ENCODE results near the gene EYA4. TPM values are rescaled to one million over a fixed set of nuclear protein-coding genes. Genes with fewer than 3 reads are reported as not detected.

EYA4 gene
- total and polyA plus RNA-seq, 3 donors from 2014 or later = 8.1 to 11.3 (median 10.7) TPM

- Histone ChIP-seq H3K27ac (no peak overlapping the region), H3K4me1 (peaks cover 9% of the 10 kb centered on the region), H3K27me3 (no peaks in the 10 kb centered on the region), H3K36me3 (ENCODE audit: low read depth, missing control alignments) (no peaks in the 10 kb centered on the region), H3K4me3 (no peak overlapping the region), H3K9me3 (no peaks in the 10 kb centered on the region)
- no peak for DNase-seq
- 70 to 80% methylated on average over 3 of the region's 3 CpGs for WGBS, 2 donors
- TF ChIP-seq POLR2A (IDR thresholded peaks at IDR 0.05) = no peak
- TF ChIP-seq CTCF (IDR thresholded peaks at IDR 0.05) = no peak
- intact Hi-C loops (cut with DNase I; ENCODE audit: low total_unique reads) = no loop called here
These were observed 258.5 kb downstream of the EYA4 start for GRCh38 chr6:133499662-133500061.

- DNase-seq = no peak
- Histone ChIP-seq H3K36me3 (ENCODE audit: low read depth, missing control alignments) (no peaks in the 10 kb centered on the region), H3K4me1 (peaks cover 9% of the 10 kb centered on the region), H3K27me3 (no peaks in the 10 kb centered on the region), H3K27ac (no peak overlapping the region), H3K9me3 (no peaks in the 10 kb centered on the region), H3K4me3 (no peak overlapping the region)
- WGBS, 2 donors = 49 to 51% methylated on average over 4 of the region's 4 CpGs
- no peak for TF ChIP-seq CTCF (IDR thresholded peaks at IDR 0.05)
- no peak for TF ChIP-seq POLR2A (IDR thresholded peaks at IDR 0.05)
- intact Hi-C loops (cut with DNase I; ENCODE audit: low total_unique reads) = no loop called here
These were observed 260.6 kb downstream of the EYA4 start for GRCh38 chr6:133501675-133502270.

- H3K36me3 ChIP-seq (ENCODE audit: low read depth, missing control alignments) = no peaks in the 10 kb centered on the region
- WGBS, 2 donors = 35 to 38% methylated on average over 2 of the region's 2 CpGs
- H3K9me3 ChIP-seq = no peaks in the 10 kb centered on the region
- TF ChIP-seq POLR2A (IDR thresholded peaks at IDR 0.05) (no peak), CTCF (IDR thresholded peaks at IDR 0.05) (no peak)
- H3K4me3 ChIP-seq = no peak overlapping the region
- no peaks in the 10 kb centered on the region for H3K27me3 ChIP-seq
- intact Hi-C loops (cut with DNase I; ENCODE audit: low total_unique reads) = no loop called here
- no peak overlapping the region for H3K27ac ChIP-seq
- no peak for DNase-seq
- H3K4me1 ChIP-seq = peaks cover 9% of the 10 kb centered on the region
These were observed 261.5 kb downstream of the EYA4 start for GRCh38 chr6:133502441-133503335.

- intact Hi-C loops (cut with DNase I; ENCODE audit: low total_unique reads) = no loop called here
- H3K4me3 ChIP-seq = no peak overlapping the region
- peaks cover 9% of the 10 kb centered on the region for H3K4me1 ChIP-seq
- DNase-seq = no peak
- WGBS, 2 donors = 50 to 55% methylated on average over 1 of the region's 1 CpG
- H3K9me3 ChIP-seq = no peaks in the 10 kb centered on the region
- H3K27me3 ChIP-seq = no peaks in the 10 kb centered on the region
- no peak overlapping the region for H3K27ac ChIP-seq
- H3K36me3 ChIP-seq (ENCODE audit: low read depth, missing control alignments) = no peaks in the 10 kb centered on the region
- no peak for TF ChIP-seq CTCF (IDR thresholded peaks at IDR 0.05)
These were observed 262.2 kb downstream of the EYA4 start for GRCh38 chr6:133503336-133503729.
